SK-N-SH treated with all-trans-retinoic acid at 6 μM for 48 hours (cell line): ENCODE data around the gene SHISAL2B.

Source experiments
- ARNTL ChIP-seq: fragments of 450-650 bp; formaldehyde crosslinking; IDR thresholded peaks from 2 replicates; pipeline ENCODE4 v1.5.0; 2020; ENCODE audit warnings: low read depth, mild to moderate bottlenecking, moderate library complexity, borderline replicate concordance
- CREB5 ChIP-seq: fragments of 250-450 bp; sonication (Bioruptor Pico); IDR thresholded peaks from 2 replicates; pipeline ENCODE4 v1.5.1; 2020; ENCODE audit warnings: low read depth, mild to moderate bottlenecking, moderate library complexity
- PPARA ChIP-seq: fragments of 250-450 bp; sonication (Bioruptor Pico); IDR thresholded peaks from 2 replicates; pipeline ENCODE4 v1.5.0; 2020; ENCODE audit warnings: mild to moderate bottlenecking, borderline replicate concordance
- TOX ChIP-seq: fragments of 250-450 bp; sonication (Bioruptor Pico); IDR thresholded peaks from 2 replicates; pipeline ENCODE4 v1.8.0; 2021; ENCODE audit warnings: mild to moderate bottlenecking, moderate library complexity, borderline replicate concordance

- no peak for TF ChIP-seq CREB5 (CRISPR knock-in tag)
- no peak for TF ChIP-seq PPARA (CRISPR knock-in tag)
- TF ChIP-seq ARNTL (CRISPR knock-in tag): no peak
- TF ChIP-seq TOX (CRISPR knock-in tag): no peak
These were observed 36.8 kb downstream of the SHISAL2B start for GRCh38 chr5:64727150-64727549.
